ENCODE data around the gene TEX19. TPM values are rescaled to one million over a fixed set of nuclear protein-coding genes. Genes with fewer than 3 reads are reported as not detected.

The TEX19 gene
- total and polyA plus RNA-seq, 2 of the 8 experiments (the other 6 are each of a cell fraction or from before 2014, with no cell fraction given), result 0.54 to 0.80 TPM

- H2BK15ac ChIP-seq (ENCODE audit: low read length), result no peak overlapping the region
- no peaks in the 10 kb centered on the region for H3K79me2 ChIP-seq (ENCODE audit: control insufficient read depth in 1 of 2, insufficient read depth in 2 of 2, low read length in 2 of 2)
- ChIA-PET CTCF (ENCODE audit: partially characterized antibody) (interaction anchor here (0.8 to 2.5 kb wide), 12 partner anchors 9 to 197 kb away, joined by 3 to 15 read pairs (median 3); partner anchors contain the start of gene UTS2R), POLR2A (ENCODE audit: partially characterized antibody) (interaction anchor here (1.7 to 2.1 kb wide), 2 partner anchors 10 to 65 kb away, joined by 3 to 5 read pairs; no protein-coding TSS in a partner anchor)
- H3K23ac ChIP-seq (ENCODE audit: insufficient read length), result no peak overlapping the region
- H3K4me3 ChIP-seq (ENCODE audit: extremely low read depth in 1 of 4, insufficient read depth in 2 of 4, low read depth in 3 of 4, low read length in 4 of 4), result no peak overlapping the region
- H3K9me3 ChIP-seq (ENCODE audit: insufficient read depth in 2 of 2, low read depth in 1 of 2, low read length in 1 of 2), result no peaks in the 10 kb centered on the region
- H4K20me1 ChIP-seq (replicated peaks in 1 of 2; ENCODE audit: control insufficient read depth in 1 of 2, insufficient read depth in 2 of 2, low read length in 2 of 2), result no peaks in the 10 kb centered on the region
- H4K91ac ChIP-seq (replicated peaks; ENCODE audit: insufficient read length, low read length), result peak overlapping the region; percentile 26
- H2BK12ac ChIP-seq (ENCODE audit: low read depth, low read length), result peak overlapping the region; percentile 90; the same call in 1 of the 2 replicates
- H3K27ac ChIP-seq (ENCODE audit: low read depth, low read length), result no peak overlapping the region
- 65% methylated on average over 19 of the region's 20 CpGs; no CpG with 5 or more reads in 1 of the 2 experiments for WGBS, 2 experiments (ENCODE audit: extremely low coverage in 1 of 2, insufficient coverage in 1 of 2, insufficient read length in 1 of 2, insufficient replicate concordance in 2 of 2, low coverage in 1 of 2, low lambda C conversion rate in 2 of 2, missing lambda C conversion rate in 1 of 2)
- H3K27me3 ChIP-seq (replicated peaks in 1 of 4; ENCODE audit: control insufficient read depth in 3 of 4, extremely low read depth in 1 of 4, insufficient read depth in 3 of 4, low read length in 3 of 4), result peaks cover 0 to 3% (median 1%) of the 10 kb centered on the region in 4 experiments; a peak in 3 of 7 replicates
- H3K9ac ChIP-seq (replicated peaks in 1 of 4; ENCODE audit: extremely low read depth in 1 of 4, low read depth in 3 of 4, low read length in 3 of 4), result no peak overlapping the region
- no peak overlapping the region for H2AFZ ChIP-seq (ENCODE audit: low read length)
- H2BK20ac ChIP-seq (ENCODE audit: low read length), result no peak overlapping the region
- H3K4me1 ChIP-seq (replicated peaks in 1 of 4; ENCODE audit: control insufficient read depth in 3 of 4, insufficient read depth in 4 of 4, low read length in 3 of 4), result peaks cover 0 to 6% (median 5%) of the 10 kb centered on the region in 4 experiments; a peak in 5 of 7 replicates
- H2AK5ac ChIP-seq (ENCODE audit: low read depth, low read length), result no peak overlapping the region
- no peak overlapping the region; the same call in 1 of the 2 replicates for H3K18ac ChIP-seq (ENCODE audit: extremely low read depth, low read length)
- no peak overlapping the region for H4K5ac ChIP-seq (ENCODE audit: insufficient read length, low read depth, low read length)
- H3K4ac ChIP-seq (replicated peaks; ENCODE audit: insufficient read length, low read depth, low read length), result no peak overlapping the region
- no peak overlapping the region for H3K4me2 ChIP-seq (ENCODE audit: insufficient read depth in 1 of 2, low read depth in 2 of 2, low read length in 2 of 2)
- peak overlapping the region; percentile 28 for H4K8ac ChIP-seq (ENCODE audit: extremely low read depth, insufficient read depth, low read length)
- TF ChIP-seq, protein P1, sequence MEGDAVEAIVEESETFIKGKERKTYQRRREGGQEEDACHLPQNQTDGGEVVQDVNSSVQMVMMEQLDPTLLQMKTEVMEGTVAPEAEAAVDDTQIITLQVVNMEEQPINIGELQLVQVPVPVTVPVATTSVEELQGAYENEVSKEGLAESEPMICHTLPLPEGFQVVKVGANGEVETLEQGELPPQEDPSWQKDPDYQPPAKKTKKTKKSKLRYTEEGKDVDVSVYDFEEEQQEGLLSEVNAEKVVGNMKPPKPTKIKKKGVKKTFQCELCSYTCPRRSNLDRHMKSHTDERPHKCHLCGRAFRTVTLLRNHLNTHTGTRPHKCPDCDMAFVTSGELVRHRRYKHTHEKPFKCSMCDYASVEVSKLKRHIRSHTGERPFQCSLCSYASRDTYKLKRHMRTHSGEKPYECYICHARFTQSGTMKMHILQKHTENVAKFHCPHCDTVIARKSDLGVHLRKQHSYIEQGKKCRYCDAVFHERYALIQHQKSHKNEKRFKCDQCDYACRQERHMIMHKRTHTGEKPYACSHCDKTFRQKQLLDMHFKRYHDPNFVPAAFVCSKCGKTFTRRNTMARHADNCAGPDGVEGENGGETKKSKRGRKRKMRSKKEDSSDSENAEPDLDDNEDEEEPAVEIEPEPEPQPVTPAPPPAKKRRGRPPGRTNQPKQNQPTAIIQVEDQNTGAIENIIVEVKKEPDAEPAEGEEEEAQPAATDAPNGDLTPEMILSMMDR (IDR thresholded peaks at IDR 0.05; ENCODE audit: control extremely low read depth in 1 of 3, insufficient read depth in 1 of 3, low read depth in 1 of 3, low read length in 3 of 3), result peak in 1 of 3 experiments; percentile 6; a peak in 1 of 4 replicates
- TF ChIP-seq POLR2AphosphoS5 (IDR thresholded peaks at IDR 0.05; ENCODE audit: low read depth, low read length), result no peak
- 0 out of 4 replicates have a peak, but pooled peaks of 1 of the 2 experiments have one; percentile 1 for TF ChIP-seq RAD21 (IDR thresholded peaks at IDR 0.05 in 1 of 2, conservative IDR thresholded peaks at IDR 0.05 in 1 of 2; ENCODE audit: low read depth in 2 of 2, low read length in 2 of 2)
- no peak overlapping the region for H2BK5ac ChIP-seq (ENCODE audit: low read depth, low read length)
- no peak overlapping the region for H3K56ac ChIP-seq (replicated peaks; ENCODE audit: insufficient read length, low read depth, low read length)
- H3K79me1 ChIP-seq (ENCODE audit: low read depth, low read length), result no peaks in the 10 kb centered on the region; the same call in 1 of the 2 replicates
- H3K36me3 ChIP-seq (ENCODE audit: control insufficient read depth in 2 of 4, insufficient read depth in 4 of 4, low read length in 3 of 4), result no peaks in the 10 kb centered on the region
- no peak overlapping the region for H2BK120ac ChIP-seq (replicated peaks; ENCODE audit: low read depth, low read length)
- H3K14ac ChIP-seq (ENCODE audit: insufficient read length), result no peak overlapping the region
- DNase-seq (ENCODE audit: low read depth in 1 of 2, low spot score in 2 of 2), result peak in 1 of 2 experiments; percentile 63
- FAIRE-seq, result no peak
- H3K23me2 ChIP-seq (ENCODE audit: low read depth, low read length), result no peaks in the 10 kb centered on the region
Measured at GRCh38 chr17:82356845-82357355, 2.1 kb upstream of the TEX19 start.
